Measurements from ENCODE around the gene INAFM2. TPM values are rescaled to one million over a fixed set of nuclear protein-coding genes. Genes with fewer than 3 reads are reported as not detected.

The INAFM2 gene
- total RNA-seq, 4 donors from 2014 or later: 9.1 to 17.5 (median 12.2) TPM

GRCh38 chr15:40306371-40306770 lies 17.1 kb upstream of the INAFM2 start:
- ATAC-seq (ENCODE audit: low FRiP score) (no peak), DNase-seq (ENCODE audit: low spot score) (no peak)
- TF ChIP-seq, protein P1, sequence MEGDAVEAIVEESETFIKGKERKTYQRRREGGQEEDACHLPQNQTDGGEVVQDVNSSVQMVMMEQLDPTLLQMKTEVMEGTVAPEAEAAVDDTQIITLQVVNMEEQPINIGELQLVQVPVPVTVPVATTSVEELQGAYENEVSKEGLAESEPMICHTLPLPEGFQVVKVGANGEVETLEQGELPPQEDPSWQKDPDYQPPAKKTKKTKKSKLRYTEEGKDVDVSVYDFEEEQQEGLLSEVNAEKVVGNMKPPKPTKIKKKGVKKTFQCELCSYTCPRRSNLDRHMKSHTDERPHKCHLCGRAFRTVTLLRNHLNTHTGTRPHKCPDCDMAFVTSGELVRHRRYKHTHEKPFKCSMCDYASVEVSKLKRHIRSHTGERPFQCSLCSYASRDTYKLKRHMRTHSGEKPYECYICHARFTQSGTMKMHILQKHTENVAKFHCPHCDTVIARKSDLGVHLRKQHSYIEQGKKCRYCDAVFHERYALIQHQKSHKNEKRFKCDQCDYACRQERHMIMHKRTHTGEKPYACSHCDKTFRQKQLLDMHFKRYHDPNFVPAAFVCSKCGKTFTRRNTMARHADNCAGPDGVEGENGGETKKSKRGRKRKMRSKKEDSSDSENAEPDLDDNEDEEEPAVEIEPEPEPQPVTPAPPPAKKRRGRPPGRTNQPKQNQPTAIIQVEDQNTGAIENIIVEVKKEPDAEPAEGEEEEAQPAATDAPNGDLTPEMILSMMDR (IDR thresholded peaks at IDR 0.05): no peak

DNA sequence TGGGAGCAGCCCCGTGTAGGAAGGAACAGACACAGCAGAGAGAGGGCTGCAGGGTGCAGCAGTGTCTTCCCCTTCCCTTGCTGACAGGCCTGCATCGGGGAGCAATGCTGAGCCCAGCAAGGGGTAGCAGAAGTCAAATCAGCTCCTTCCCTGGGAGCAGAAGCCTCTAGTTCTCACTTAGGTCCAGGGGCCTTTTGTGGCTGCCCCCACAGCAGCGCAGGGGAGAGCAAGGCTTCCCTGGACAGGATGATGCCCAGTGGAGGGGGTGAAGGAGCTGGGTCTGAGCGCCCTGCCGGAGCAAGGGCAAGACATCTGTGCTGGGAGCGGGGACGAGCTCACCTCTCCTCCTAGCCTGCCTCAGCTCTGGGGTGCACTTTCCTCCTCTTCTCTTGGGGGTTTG lies 16.6 kb upstream of the INAFM2 start:
- TF ChIP-seq, protein P1 (IDR thresholded peaks at IDR 0.05): no peak

DNA sequence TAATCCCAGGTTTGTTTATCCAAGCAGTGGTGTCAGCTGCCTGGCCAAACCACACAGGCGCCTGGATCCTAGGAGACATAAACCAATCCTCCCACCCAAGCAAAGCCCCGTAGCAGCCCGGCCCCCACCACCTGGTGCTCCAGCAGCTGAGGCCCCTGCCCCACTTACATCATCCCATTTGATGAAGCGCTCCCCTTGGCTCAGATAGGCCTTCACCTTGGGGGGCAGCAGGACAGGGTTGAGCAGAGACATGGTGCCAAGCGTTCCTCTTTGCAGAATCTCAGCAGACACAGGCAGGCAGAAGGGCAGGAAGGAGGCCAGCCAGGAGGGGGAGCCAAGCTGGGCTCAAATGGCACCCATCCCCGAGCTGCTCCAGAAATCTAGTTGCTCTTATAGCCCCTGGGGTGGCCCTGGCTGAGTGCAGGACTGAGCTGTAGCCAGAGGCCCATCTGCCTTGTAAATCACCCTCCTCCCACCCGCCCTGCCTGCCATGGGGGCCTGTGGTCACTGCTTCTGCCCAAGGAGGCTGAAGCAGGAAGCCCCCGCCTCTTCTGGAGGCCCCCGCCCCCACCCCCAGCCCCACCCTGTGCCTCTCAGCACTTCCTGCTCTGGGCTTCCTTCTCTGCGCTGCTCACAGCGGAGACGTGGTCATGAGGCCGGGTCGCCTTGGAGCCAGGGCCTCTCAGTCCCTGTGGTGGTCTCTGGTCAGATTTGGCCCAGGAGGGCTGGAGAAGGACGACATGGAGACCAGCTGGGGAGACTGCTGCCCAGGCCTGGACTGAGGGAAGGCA lies 15.9 kb upstream of the INAFM2 start, which contains the start of gene PLCB2:
Gene PLCB2 (minus strand): TSS at position 515 of the 791 bp plus-strand sequence. CDS start 263 bp downstream, at position 252.
- DNase-seq (ENCODE audit: low spot score) (no peak), ATAC-seq (ENCODE audit: low FRiP score) (no peak)
- TF ChIP-seq, protein P1 (IDR thresholded peaks at IDR 0.05): no peak

More for the DNA sequence above, 16.6 kb upstream of the INAFM2 start:
- DNase-seq (ENCODE audit: low spot score): no peak
- no peak for ATAC-seq (ENCODE audit: low FRiP score)

DNA sequence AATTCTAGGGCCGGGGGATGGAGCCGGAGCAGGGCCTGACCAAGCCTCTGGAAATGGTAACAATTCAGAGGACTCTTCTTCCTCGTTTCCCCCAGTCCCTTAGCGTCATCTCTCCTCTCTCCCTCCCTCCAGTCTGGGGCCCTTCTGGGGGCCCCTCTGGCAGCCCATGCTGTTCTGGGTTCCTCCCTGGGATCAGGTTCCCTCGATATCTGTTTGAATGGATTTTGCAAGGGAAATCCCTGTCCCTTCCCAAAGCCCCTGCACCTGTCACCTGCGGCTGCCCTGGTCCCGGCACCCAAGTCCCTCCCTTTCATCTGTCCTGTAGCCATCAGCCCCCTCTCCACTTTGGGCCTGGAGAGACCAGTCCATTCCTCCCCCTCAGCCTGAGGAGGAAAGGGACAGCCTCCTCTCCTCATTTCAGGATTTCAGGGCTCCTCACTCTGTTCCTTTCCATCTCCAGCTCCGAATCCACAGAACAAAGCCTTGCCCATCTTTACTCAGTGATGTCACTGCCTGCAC lies 14.1 kb upstream of the INAFM2 start:
- no peak for ATAC-seq (ENCODE audit: low FRiP score)
- DNase-seq (ENCODE audit: low spot score): no peak
- TF ChIP-seq, protein P1 (IDR thresholded peaks at IDR 0.05): no peak

DNA sequence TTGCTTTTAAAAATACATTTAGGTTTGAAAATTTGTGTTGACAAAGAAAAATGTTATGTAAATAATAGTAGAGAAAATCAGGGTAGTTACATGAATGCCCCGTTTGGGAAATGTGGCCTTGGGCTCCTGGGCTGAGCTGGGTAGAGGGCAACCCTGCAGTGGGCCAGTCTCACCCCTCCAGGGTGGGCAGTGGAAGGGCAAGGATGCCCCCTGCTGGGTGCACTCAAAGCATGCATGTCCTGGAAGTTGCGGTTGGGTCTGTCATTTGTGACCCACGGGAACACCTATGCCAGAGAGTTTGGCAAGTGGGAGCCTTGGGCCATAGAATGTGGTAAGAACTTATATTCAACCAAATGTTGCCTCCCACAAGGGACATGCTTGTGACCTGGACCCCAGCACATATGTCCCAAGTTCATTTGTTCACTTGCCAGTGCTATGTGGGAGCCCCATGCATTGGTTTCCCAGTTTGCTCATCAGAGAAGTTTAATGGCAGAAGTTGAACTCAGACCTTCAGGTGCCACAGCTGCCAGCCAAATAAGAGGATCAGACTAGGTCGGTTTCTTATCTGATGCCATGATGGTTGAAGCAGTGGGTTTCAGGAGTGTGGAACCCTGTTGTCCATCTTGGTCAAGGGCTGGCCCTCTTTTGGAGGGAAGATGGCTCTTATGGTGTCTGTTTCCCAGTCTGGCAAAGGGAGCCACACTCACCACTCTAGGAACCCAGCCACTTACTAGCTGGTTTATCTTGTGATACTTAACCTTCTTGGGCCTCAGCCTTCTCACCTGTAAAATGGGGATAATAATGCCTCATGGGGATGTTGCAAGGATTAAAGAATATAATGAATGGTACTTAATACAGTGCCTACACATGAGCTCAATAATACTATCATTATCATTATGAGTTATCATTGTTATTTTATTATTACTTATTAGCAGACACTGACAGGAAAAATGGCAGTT lies 13.2 kb upstream of the INAFM2 start:
- peak; percentile 20 for DNase-seq (ENCODE audit: low spot score)
- ATAC-seq (ENCODE audit: low FRiP score): no peak
- TF ChIP-seq, protein P1 (IDR thresholded peaks at IDR 0.05): peak in 1 of 3 donors; percentile 22

- ATAC-seq (ENCODE audit: low FRiP score): no peak
- TF ChIP-seq, protein P1 (IDR thresholded peaks at IDR 0.05): no peak
- no peak for DNase-seq (ENCODE audit: low spot score)
Measured at GRCh38 chr15:40310993-40311392, 12.5 kb upstream of the INAFM2 start.
